ENCODE measurements around the gene ACTR2. TPM values are rescaled to one million over a fixed set of nuclear protein-coding genes. Genes with fewer than 3 reads are reported as not detected.
"Not testable (repeated sequence)": the region's sequence is repeated elsewhere in the genome, so short reads cannot be mapped to it uniquely, and the experiment has no call there.

Gene ACTR2
- total RNA-seq, 1 experiment from 2014 or later: 160 TPM

DNA sequence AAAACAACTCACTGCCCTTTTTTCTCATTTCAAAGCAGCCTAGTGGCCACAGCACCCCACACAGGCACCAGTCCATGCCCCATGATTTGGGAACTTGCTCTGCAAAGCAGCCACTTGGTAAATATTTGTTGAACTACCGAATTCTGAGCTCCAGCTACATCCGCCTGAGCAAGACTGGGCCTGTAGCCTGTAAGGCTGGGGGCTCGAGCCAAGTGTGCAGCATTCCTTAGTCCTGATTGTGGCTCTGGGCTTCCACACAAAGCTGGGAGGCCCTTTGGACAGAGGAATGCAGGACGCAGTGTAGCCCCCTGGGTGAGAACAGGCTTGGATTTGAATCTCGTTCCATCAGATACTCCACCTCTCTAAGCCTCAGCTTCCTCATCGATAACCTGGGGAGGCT lies 88.4 kb downstream of the ACTR2 start:
- ChIA-PET CTCF (no interaction called here), POLR2A (no interaction called here)
- no peak overlapping the region for H3K4me3 Mint-ChIP-seq
- DNase-seq (ENCODE audit: low spot score) (no peak), ATAC-seq (no peak)
- no peaks in the 10 kb centered on the region for H3K4me1 Mint-ChIP-seq
- TF ChIP-seq, protein P1, sequence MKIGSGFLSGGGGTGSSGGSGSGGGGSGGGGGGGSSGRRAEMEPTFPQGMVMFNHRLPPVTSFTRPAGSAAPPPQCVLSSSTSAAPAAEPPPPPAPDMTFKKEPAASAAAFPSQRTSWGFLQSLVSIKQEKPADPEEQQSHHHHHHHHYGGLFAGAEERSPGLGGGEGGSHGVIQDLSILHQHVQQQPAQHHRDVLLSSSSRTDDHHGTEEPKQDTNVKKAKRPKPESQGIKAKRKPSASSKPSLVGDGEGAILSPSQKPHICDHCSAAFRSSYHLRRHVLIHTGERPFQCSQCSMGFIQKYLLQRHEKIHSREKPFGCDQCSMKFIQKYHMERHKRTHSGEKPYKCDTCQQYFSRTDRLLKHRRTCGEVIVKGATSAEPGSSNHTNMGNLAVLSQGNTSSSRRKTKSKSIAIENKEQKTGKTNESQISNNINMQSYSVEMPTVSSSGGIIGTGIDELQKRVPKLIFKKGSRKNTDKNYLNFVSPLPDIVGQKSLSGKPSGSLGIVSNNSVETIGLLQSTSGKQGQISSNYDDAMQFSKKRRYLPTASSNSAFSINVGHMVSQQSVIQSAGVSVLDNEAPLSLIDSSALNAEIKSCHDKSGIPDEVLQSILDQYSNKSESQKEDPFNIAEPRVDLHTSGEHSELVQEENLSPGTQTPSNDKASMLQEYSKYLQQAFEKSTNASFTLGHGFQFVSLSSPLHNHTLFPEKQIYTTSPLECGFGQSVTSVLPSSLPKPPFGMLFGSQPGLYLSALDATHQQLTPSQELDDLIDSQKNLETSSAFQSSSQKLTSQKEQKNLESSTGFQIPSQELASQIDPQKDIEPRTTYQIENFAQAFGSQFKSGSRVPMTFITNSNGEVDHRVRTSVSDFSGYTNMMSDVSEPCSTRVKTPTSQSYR (CRISPR knock-in tag; IDR thresholded peaks at IDR 0.05): no peak
- TF ChIP-seq, protein P2, sequence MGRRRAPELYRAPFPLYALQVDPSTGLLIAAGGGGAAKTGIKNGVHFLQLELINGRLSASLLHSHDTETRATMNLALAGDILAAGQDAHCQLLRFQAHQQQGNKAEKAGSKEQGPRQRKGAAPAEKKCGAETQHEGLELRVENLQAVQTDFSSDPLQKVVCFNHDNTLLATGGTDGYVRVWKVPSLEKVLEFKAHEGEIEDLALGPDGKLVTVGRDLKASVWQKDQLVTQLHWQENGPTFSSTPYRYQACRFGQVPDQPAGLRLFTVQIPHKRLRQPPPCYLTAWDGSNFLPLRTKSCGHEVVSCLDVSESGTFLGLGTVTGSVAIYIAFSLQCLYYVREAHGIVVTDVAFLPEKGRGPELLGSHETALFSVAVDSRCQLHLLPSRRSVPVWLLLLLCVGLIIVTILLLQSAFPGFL (CRISPR knock-in tag; IDR thresholded peaks at IDR 0.05; ENCODE audit: borderline replicate concordance): no peak
- TF ChIP-seq, protein P3, sequence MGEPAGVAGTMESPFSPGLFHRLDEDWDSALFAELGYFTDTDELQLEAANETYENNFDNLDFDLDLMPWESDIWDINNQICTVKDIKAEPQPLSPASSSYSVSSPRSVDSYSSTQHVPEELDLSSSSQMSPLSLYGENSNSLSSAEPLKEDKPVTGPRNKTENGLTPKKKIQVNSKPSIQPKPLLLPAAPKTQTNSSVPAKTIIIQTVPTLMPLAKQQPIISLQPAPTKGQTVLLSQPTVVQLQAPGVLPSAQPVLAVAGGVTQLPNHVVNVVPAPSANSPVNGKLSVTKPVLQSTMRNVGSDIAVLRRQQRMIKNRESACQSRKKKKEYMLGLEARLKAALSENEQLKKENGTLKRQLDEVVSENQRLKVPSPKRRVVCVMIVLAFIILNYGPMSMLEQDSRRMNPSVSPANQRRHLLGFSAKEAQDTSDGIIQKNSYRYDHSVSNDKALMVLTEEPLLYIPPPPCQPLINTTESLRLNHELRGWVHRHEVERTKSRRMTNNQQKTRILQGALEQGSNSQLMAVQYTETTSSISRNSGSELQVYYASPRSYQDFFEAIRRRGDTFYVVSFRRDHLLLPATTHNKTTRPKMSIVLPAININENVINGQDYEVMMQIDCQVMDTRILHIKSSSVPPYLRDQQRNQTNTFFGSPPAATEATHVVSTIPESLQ (CRISPR knock-in tag; IDR thresholded peaks at IDR 0.05): no peak
- no peak for TF ChIP-seq JUN (CRISPR knock-in tag; IDR thresholded peaks at IDR 0.05)
- no peak for TF ChIP-seq ZNF396 (CRISPR knock-in tag; IDR thresholded peaks at IDR 0.05; ENCODE audit: borderline replicate concordance)
- no peak for TF ChIP-seq SMAD4 (CRISPR knock-in tag; IDR thresholded peaks at IDR 0.05)
- TF ChIP-seq, protein P4, sequence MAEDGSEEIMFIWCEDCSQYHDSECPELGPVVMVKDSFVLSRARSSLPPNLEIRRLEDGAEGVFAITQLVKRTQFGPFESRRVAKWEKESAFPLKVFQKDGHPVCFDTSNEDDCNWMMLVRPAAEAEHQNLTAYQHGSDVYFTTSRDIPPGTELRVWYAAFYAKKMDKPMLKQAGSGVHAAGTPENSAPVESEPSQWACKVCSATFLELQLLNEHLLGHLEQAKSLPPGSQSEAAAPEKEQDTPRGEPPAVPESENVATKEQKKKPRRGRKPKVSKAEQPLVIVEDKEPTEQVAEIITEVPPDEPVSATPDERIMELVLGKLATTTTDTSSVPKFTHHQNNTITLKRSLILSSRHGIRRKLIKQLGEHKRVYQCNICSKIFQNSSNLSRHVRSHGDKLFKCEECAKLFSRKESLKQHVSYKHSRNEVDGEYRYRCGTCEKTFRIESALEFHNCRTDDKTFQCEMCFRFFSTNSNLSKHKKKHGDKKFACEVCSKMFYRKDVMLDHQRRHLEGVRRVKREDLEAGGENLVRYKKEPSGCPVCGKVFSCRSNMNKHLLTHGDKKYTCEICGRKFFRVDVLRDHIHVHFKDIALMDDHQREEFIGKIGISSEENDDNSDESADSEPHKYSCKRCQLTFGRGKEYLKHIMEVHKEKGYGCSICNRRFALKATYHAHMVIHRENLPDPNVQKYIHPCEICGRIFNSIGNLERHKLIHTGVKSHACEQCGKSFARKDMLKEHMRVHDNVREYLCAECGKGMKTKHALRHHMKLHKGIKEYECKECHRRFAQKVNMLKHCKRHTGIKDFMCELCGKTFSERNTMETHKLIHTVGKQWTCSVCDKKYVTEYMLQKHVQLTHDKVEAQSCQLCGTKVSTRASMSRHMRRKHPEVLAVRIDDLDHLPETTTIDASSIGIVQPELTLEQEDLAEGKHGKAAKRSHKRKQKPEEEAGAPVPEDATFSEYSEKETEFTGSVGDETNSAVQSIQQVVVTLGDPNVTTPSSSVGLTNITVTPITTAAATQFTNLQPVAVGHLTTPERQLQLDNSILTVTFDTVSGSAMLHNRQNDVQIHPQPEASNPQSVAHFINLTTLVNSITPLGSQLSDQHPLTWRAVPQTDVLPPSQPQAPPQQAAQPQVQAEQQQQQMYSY (CRISPR knock-in tag; IDR thresholded peaks at IDR 0.05): no peak
- TF ChIP-seq PRRX2 (CRISPR knock-in tag; IDR thresholded peaks at IDR 0.05): no peak
- TF ChIP-seq, protein P5, sequence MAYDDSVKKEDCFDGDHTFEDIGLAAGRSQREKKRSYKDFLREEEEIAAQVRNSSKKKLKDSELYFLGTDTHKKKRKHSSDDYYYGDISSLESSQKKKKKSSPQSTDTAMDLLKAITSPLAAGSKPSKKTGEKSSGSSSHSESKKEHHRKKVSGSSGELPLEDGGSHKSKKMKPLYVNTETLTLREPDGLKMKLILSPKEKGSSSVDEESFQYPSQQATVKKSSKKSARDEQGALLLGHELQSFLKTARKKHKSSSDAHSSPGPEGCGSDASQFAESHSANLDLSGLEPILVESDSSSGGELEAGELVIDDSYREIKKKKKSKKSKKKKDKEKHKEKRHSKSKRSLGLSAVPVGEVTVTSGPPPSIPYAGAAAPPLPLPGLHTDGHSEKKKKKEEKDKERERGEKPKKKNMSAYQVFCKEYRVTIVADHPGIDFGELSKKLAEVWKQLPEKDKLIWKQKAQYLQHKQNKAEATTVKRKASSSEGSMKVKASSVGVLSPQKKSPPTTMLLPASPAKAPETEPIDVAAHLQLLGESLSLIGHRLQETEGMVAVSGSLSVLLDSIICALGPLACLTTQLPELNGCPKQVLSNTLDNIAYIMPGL (CRISPR knock-in tag; IDR thresholded peaks at IDR 0.05): no peak
- H3K9me3 Mint-ChIP-seq: no peaks in the 10 kb centered on the region
- no peak overlapping the region for H3K27ac Mint-ChIP-seq
- peaks cover 28% of the 10 kb centered on the region for H3K36me3 Mint-ChIP-seq
- no peaks in the 10 kb centered on the region for H3K27me3 Mint-ChIP-seq (ENCODE audit: low read depth)

DNA sequence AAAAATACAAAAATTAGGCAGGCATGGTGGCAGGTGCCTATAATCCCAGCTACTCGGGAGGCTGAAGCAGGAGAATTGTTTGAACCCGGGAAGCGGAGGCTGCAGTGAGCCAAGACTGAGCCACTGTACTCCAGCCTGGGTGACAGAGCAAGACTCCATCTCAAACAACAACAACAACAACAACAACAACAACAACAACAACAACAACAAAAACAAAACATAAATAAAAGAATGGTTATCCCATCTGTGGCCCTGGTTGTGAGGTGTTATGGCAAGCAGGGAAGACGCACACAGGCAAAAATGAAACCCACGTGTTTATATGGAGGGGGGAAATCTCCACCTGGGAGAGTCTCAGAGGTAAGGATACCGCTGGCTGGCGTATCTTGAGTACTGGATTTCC lies 89.7 kb downstream of the ACTR2 start:
- H3K27ac Mint-ChIP-seq, POLR2A ChIA-PET: not testable (repeated sequence)

DNA sequence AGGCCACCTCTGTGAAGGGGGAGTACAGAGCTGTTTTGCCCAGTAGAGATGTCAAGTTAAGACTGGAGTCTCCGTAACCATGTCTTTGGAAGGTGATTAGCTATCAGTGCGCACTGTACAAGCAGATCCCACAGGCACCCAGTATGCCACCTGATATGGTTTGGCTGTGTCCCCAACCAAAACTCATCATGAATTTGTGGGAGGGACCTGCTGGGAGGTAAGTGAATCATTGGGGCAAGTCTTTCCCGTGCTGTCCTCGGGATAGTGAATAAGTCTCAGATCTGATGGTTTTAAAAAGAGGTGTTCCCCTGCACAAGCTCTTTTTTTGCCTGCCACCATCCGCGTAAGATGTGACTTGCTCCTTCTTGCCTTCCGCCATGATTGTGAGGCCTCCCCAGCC lies 90.2 kb downstream of the ACTR2 start:
- Mint-ChIP-seq H3K36me3 (peaks cover 27% of the 10 kb centered on the region), H3K4me3 (no peak overlapping the region), H3K4me1 (no peaks in the 10 kb centered on the region), H3K27me3 (ENCODE audit: low read depth) (no peaks in the 10 kb centered on the region), H3K9me3 (no peaks in the 10 kb centered on the region), H3K27ac (no peak overlapping the region)
- TF ChIP-seq, protein P6, sequence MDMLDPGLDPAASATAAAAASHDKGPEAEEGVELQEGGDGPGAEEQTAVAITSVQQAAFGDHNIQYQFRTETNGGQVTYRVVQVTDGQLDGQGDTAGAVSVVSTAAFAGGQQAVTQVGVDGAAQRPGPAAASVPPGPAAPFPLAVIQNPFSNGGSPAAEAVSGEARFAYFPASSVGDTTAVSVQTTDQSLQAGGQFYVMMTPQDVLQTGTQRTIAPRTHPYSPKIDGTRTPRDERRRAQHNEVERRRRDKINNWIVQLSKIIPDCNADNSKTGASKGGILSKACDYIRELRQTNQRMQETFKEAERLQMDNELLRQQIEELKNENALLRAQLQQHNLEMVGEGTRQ (CRISPR knock-in tag; IDR thresholded peaks at IDR 0.05): no peak
- TF ChIP-seq, protein P7, sequence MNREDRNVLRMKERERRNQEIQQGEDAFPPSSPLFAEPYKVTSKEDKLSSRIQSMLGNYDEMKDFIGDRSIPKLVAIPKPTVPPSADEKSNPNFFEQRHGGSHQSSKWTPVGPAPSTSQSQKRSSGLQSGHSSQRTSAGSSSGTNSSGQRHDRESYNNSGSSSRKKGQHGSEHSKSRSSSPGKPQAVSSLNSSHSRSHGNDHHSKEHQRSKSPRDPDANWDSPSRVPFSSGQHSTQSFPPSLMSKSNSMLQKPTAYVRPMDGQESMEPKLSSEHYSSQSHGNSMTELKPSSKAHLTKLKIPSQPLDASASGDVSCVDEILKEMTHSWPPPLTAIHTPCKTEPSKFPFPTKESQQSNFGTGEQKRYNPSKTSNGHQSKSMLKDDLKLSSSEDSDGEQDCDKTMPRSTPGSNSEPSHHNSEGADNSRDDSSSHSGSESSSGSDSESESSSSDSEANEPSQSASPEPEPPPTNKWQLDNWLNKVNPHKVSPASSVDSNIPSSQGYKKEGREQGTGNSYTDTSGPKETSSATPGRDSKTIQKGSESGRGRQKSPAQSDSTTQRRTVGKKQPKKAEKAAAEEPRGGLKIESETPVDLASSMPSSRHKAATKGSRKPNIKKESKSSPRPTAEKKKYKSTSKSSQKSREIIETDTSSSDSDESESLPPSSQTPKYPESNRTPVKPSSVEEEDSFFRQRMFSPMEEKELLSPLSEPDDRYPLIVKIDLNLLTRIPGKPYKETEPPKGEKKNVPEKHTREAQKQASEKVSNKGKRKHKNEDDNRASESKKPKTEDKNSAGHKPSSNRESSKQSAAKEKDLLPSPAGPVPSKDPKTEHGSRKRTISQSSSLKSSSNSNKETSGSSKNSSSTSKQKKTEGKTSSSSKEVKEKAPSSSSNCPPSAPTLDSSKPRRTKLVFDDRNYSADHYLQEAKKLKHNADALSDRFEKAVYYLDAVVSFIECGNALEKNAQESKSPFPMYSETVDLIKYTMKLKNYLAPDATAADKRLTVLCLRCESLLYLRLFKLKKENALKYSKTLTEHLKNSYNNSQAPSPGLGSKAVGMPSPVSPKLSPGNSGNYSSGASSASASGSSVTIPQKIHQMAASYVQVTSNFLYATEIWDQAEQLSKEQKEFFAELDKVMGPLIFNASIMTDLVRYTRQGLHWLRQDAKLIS (CRISPR knock-in tag; IDR thresholded peaks at IDR 0.05; ENCODE audit: borderline replicate concordance): no peak
- no peak for TF ChIP-seq ZNF263 (CRISPR knock-in tag; IDR thresholded peaks at IDR 0.05; ENCODE audit: low read depth)
- TF ChIP-seq ESRRA (CRISPR knock-in tag; IDR thresholded peaks at IDR 0.05; ENCODE audit: borderline replicate concordance): no peak
- no peak for TF ChIP-seq TP53 (CRISPR knock-in tag; IDR thresholded peaks at IDR 0.05)
- CTCF ChIA-PET: no interaction called here
- ATAC-seq (no peak), DNase-seq (ENCODE audit: low spot score) (no peak)
- POLR2A ChIA-PET: no interaction called here

More for the DNA sequence above, 89.7 kb downstream of the ACTR2 start:
- H3K4me1 Mint-ChIP-seq; H3K4me3 Mint-ChIP-seq; CTCF ChIA-PET; DNase-seq (ENCODE audit: low spot score); ATAC-seq; H3K9me3 Mint-ChIP-seq; H3K27me3 Mint-ChIP-seq (ENCODE audit: low read depth): not testable (repeated sequence)
- peaks cover 28% of the 10 kb centered on the region for H3K36me3 Mint-ChIP-seq

Measured in WTC11 (cell line).